Fibroblast of mammary gland (primary cell): ENCODE results near the gene FRZB.

Experiments used
- DNase-seq: peaks from one replicate; pipeline ENCODE4 v3.0.0-alpha.2; 2010; ENCODE audit warnings: low read depth
- H3K4me3 ChIP-seq: 2 replicates; pipeline ENCODE4 v1.5.1; 2011; ENCODE audit warnings: low read depth, mild to moderate bottlenecking, low read length, moderate library complexity; ENCODE audit not compliant: control insufficient read depth
- TF ChIP-seq, protein P1 (sequence below): conservative IDR thresholded peaks from 2 replicates; pipeline ENCODE4 v1.5.1; 2011; ENCODE audit warnings: low read depth, low read length, inconsistent platforms; ENCODE audit not compliant: control insufficient read depth, insufficient read depth

FRZB gene

DNA sequence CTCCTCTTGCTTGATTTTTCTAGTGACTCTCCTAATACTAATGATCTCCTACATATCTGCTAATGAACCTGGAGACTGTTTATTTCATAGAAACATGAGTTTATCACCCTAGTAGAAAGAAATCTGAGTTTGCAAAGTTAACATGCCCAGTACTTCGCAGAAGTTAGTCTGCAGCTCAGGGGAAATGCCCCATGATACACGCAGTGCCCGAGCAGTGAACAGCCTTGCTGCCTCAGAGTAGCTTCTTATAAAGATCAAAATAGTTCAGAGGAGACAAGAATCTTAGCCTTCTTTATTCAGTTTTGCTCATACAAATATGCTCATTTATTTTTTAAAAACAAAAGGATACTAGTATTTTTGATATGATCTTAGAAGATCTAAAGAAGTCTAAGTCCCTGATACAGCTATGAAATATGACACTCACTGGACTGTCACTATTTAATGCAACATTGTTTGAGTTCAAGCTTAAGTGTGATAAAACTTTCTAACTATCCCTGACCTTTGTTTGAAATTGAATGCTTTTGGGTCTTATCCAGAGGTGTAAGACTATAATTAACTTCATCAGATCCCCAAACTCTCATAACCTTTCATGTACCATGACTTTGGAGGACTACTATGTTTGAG is 20.5 kb downstream of the FRZB start:
- H3K4me3 ChIP-seq = no peak overlapping the region
- TF ChIP-seq, protein P1, sequence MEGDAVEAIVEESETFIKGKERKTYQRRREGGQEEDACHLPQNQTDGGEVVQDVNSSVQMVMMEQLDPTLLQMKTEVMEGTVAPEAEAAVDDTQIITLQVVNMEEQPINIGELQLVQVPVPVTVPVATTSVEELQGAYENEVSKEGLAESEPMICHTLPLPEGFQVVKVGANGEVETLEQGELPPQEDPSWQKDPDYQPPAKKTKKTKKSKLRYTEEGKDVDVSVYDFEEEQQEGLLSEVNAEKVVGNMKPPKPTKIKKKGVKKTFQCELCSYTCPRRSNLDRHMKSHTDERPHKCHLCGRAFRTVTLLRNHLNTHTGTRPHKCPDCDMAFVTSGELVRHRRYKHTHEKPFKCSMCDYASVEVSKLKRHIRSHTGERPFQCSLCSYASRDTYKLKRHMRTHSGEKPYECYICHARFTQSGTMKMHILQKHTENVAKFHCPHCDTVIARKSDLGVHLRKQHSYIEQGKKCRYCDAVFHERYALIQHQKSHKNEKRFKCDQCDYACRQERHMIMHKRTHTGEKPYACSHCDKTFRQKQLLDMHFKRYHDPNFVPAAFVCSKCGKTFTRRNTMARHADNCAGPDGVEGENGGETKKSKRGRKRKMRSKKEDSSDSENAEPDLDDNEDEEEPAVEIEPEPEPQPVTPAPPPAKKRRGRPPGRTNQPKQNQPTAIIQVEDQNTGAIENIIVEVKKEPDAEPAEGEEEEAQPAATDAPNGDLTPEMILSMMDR = no peak
- DNase-seq = peak; percentile 2

DNA sequence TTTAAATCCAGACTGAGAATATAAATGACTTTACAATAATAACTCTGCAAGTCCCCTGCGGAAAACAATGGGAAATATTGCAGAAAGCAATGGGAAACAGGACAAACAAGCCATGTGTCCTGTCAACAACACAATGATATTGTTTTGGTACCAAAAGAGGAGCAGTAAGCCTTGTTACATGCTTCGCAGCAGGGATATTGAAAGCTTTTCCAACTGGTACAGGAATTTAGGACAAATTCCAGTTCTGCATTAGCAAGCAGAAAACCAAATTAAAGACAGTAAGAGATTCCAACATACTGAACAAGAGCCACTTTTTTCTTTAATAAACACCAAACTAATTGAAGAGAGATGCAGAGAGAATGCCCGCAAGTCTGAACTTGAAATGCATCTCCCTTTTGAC is 30.0 kb downstream of the FRZB start:
- no peak overlapping the region for H3K4me3 ChIP-seq
- DNase-seq = no peak
- TF ChIP-seq, protein P1 = no peak

DNA sequence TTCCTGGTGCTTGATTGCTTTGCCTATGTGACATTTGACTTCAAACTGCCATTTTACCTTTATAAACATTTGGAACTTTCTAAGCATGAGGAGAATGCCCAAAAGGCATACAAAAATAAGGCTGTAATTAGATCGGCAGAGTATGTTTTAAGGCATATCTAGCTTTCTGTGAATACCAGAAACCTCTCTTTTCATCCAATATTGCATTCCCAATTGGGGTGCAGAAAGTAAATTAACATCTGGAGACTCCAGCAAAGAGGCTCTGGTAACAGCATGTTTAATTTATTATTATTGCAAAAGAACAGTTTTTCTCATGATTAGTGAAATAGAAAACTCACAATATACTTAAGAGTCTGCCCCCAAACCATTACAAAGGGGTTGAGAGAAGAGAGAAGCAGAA is 32.1 kb downstream of the FRZB start:
- TF ChIP-seq, protein P1 = no peak
- DNase-seq = no peak
- no peak overlapping the region for H3K4me3 ChIP-seq

DNA sequence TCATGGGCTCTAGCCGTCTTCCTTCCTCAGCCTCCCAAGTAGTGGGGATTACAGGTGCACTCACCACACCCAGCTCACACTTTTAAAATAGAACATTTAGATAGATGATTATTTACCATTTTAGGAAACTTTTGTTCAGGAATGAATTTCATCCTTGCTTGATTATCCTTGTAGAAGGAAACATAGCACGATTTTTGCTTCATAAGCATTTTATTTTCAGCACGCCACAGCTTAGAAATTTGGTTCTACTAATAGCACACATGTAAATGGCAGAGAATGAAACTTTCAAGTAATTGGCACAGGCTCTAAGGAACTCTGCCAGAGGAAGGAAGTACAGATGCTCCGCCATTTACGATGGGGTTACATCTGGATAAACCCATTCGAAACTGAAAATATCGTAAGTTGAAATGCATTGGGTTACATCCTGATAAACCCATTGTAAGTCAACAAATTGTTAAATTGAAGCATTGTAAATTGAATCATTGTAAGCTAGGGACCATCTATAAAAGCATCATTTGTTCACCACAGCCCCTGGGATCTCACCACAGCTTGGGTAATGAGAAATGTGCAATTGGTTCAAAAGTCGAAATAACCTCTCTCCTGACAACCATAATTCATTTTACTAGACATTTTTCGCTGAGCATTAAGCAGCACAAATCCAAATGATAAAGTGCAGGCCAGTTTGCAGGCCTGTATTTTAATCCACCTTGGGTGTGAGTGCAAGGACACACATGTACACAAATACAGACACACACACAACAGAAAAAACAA is 33.2 kb downstream of the FRZB start:
- TF ChIP-seq, protein P1 = no peak
- DNase-seq = no peak
- no peak overlapping the region for H3K4me3 ChIP-seq

DNA sequence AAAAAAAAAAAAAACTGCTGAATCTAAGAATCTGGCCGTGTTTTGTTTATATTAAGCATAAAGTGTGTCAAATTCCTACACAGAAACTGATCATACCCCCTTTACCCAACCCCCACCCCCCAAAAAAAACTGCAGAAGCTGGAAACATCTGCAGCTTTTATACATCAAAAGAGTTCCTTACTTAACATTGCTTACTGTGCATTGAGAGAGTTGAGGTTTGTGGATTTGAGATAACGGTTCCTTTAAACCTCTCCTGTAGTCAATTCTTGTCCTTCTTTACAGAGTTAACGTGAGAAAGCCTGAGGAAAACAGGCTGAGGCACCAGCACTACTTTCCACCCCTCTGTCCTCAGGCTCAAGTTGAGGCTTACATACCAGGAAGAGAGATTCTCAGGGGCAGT is 34.5 kb downstream of the FRZB start:
- DNase-seq = no peak
- no peak overlapping the region for H3K4me3 ChIP-seq
- TF ChIP-seq, protein P1 = no peak

DNA sequence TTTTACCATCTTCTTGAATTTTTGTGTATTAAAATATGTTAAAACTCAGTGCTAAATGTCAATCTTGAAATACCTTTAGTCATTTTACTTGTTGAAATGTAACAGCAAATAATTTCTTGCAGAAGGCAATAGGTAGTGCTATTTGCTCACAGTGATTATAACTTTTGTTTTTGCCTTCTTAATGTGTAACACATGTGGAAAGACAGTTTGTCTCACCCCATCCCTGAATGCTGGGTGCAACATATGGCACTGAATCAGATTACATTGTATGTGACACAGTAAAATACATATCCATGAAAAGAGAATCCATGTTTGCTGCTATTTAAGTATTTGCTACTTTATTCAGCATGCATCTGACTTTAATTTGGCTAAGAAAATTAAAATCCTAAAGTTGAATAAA is 35.3 kb downstream of the FRZB start:
- peak; percentile 36 for DNase-seq
- TF ChIP-seq, protein P1 = no peak
- no peak overlapping the region for H3K4me3 ChIP-seq
